Measurements from ENCODE around the gene TM2D3. TPM values are rescaled to one million over a fixed set of nuclear protein-coding genes. Genes with fewer than 3 reads are reported as not detected.

TM2D3 gene
- total RNA-seq, 2 donors from 2014 or later = 33.7 to 42.7 TPM

DNA sequence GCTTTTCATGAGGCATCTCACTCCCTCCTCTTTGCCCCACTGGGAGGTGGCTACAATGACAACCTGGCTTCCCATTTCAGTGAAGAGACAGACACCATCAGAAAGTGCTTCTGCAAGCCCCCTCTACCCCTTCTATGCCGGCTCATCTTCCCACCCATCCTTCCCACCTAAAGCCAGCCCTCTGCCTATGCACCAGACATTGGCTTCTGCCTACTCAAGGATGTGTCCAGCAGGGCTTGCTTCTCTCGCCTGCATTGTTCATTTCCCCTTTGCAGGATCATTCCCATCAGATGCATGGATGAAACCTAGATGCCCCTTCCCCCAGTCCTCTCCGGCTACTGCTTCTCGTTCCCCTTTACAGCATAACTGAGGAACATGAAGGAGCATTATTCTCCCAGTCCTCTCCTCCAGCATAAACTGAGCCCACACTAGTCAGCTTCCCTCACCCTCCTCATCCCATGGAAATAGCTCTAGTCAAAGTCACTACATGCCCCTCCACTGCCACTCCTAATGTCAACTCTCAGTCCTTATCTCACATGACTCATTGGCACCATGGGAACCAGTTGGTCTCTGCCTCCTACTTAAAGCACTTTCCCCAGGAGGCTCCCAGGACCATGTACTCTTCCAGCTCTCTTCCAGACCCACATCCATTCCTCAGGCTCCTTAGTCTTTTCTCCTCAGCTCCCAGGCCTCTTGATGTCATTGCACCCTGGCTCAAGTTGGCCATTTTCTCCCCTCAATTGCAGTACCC lies 47.9 kb downstream of the TM2D3 start:
- intact Hi-C loops (cut with DNase I) = no loop called here
- no peaks in the 10 kb centered on the region for H3K9me3 ChIP-seq
- TF ChIP-seq, protein P1, sequence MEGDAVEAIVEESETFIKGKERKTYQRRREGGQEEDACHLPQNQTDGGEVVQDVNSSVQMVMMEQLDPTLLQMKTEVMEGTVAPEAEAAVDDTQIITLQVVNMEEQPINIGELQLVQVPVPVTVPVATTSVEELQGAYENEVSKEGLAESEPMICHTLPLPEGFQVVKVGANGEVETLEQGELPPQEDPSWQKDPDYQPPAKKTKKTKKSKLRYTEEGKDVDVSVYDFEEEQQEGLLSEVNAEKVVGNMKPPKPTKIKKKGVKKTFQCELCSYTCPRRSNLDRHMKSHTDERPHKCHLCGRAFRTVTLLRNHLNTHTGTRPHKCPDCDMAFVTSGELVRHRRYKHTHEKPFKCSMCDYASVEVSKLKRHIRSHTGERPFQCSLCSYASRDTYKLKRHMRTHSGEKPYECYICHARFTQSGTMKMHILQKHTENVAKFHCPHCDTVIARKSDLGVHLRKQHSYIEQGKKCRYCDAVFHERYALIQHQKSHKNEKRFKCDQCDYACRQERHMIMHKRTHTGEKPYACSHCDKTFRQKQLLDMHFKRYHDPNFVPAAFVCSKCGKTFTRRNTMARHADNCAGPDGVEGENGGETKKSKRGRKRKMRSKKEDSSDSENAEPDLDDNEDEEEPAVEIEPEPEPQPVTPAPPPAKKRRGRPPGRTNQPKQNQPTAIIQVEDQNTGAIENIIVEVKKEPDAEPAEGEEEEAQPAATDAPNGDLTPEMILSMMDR (IDR thresholded peaks at IDR 0.05) = no peak

DNA sequence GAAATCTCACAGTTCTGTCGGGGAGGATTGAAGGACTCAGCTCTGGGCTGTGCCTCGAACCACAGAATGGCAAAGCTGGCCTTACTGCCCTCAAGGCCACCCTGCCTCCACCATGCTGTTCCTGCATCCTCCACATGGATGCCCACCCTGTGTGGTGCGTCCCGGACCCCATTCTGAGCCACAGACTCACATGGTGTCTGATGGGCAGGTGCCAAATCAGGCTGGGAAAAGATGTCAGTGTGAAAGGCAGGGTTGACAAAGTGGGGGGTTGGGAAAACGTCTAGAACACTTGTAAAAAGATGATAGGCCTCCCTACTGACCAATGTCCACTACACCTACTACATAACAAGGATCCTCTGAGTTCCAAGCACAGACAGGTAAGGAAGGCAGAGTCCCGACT lies 49.4 kb downstream of the TM2D3 start:
- intact Hi-C loops (cut with DNase I) = no loop called here
- no peaks in the 10 kb centered on the region for H3K9me3 ChIP-seq
- H3K27me3 ChIP-seq = no peaks in the 10 kb centered on the region
- TF ChIP-seq, protein P1 (IDR thresholded peaks at IDR 0.05) = no peak
- no peaks in the 10 kb centered on the region for H3K4me1 ChIP-seq
- no peak overlapping the region for H3K27ac ChIP-seq
- no peak for DNase-seq
- H3K36me3 ChIP-seq = no peaks in the 10 kb centered on the region
- no peak overlapping the region for H3K4me3 ChIP-seq
- H3K9ac ChIP-seq (ENCODE audit: low read depth in 2 of 2, low read length in 2 of 2) = no peak overlapping the region

More for the DNA sequence above, 47.9 kb downstream of the TM2D3 start:
- no peaks in the 10 kb centered on the region for H3K4me1 ChIP-seq
- H3K9ac ChIP-seq (ENCODE audit: low read depth in 2 of 2, low read length in 2 of 2) = no peak overlapping the region
- H3K36me3 ChIP-seq = no peaks in the 10 kb centered on the region
- no peak overlapping the region for H3K27ac ChIP-seq
- DNase-seq = no peak
- H3K27me3 ChIP-seq = no peaks in the 10 kb centered on the region
- no peak overlapping the region for H3K4me3 ChIP-seq

DNA sequence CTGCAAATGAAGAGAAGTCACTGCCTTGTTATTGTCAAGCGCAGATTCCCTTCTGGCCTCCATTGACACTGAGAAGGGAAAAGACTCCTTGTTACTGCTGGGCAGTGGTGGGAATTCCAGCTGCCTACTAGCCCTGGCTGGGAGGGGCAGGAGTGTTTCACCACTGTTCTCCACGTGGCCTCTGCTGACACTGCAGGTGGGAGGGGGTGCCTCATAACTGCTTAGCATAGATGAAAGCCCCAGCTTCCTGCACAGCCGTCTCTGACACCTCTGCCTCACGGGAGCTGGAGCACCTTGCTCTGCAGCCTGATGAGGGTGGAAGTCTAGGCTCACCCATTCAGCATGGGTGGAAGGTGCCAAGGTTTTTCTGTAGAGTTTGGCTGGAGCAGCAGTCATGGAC lies 52.1 kb downstream of the TM2D3 start:
- no peaks in the 10 kb centered on the region for H3K4me1 ChIP-seq
- no peak overlapping the region for H3K9ac ChIP-seq (ENCODE audit: low read depth in 2 of 2, low read length in 2 of 2)
- intact Hi-C loops (cut with DNase I) = no loop called here
- H3K27me3 ChIP-seq = no peaks in the 10 kb centered on the region
- no peaks in the 10 kb centered on the region for H3K36me3 ChIP-seq
- no peak for DNase-seq
- no peak overlapping the region for H3K27ac ChIP-seq
- TF ChIP-seq, protein P1 (IDR thresholded peaks at IDR 0.05) = no peak
- no peaks in the 10 kb centered on the region for H3K9me3 ChIP-seq
- no peak overlapping the region for H3K4me3 ChIP-seq

DNA sequence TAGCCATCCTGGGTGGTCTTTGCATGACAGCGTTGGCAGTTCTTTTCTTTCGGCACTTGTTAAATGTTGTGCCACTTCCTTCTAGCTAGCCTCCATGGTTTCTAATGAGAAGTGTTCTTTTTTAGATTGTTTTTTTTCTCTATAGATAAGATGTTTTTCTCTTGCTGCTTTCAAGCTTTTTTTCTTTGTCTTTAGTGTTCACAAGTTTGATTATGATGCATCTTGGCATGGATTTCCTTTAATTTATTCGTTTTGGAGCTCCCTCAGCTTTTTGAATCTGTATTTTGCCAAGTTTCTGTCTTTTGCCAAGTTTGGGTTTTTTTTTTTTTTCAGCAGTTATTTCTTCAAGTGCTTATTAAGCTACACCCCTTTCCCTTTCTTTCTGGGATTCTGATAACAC lies 53.1 kb downstream of the TM2D3 start:
- Histone ChIP-seq H3K27ac (no peak overlapping the region), H3K9ac (ENCODE audit: low read depth in 2 of 2, low read length in 2 of 2) (no peak overlapping the region), H3K9me3 (no peaks in the 10 kb centered on the region), H3K4me1 (no peaks in the 10 kb centered on the region), H3K4me3 (no peak overlapping the region), H3K36me3 (no peaks in the 10 kb centered on the region), H3K27me3 (no peaks in the 10 kb centered on the region)
- no peak for DNase-seq
- TF ChIP-seq, protein P1 (IDR thresholded peaks at IDR 0.05) = no peak
- intact Hi-C loops (cut with DNase I) = no loop called here

DNA sequence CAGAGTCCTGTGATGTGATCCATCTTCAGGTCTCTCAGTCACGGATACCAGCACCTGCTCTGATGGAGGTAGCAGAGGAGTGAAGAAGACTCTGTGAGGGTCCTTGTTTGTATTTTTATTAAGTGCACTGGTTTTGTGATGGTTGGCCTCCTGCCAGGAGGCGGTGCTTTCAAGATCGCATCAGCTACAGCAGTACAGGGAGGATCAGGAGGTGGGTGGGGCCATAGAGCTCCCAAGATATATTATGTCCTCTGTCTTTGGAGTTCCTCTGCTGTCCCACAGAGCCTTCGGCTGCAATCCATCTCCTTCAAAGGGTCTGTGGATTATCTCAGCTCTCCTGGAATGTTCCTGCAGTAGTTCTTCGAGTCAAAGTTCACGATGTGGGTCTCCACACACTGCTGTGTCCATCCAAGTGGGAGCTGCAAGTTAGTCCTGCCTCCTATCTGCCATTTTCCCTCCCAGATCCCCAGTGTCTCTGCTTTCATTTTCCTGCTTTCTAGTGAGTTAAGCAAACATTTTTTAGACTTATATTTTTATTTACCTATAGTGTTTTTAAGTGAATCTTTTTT lies 54.7 kb downstream of the TM2D3 start:
- no peaks in the 10 kb centered on the region for H3K27me3 ChIP-seq
- no peak overlapping the region for H3K9ac ChIP-seq (ENCODE audit: low read depth in 2 of 2, low read length in 2 of 2)
- H3K4me1 ChIP-seq = no peaks in the 10 kb centered on the region
- intact Hi-C loops (cut with DNase I) = no loop called here
- H3K36me3 ChIP-seq = no peaks in the 10 kb centered on the region
- H3K9me3 ChIP-seq = no peaks in the 10 kb centered on the region
- TF ChIP-seq, protein P1 (IDR thresholded peaks at IDR 0.05) = no peak
- no peak overlapping the region for H3K4me3 ChIP-seq
- H3K27ac ChIP-seq = no peak overlapping the region
- DNase-seq = no peak
